Stimulated activated CD4-positive, alpha-beta T cell treated with anti-CD3 and anti-CD28 coated beads, Interleukin-15, amount 100 ng/mL, for 1 hour (primary cell): ENCODE results near the gene MAPK7.
"Not testable (repeated sequence)": the region's sequence is repeated elsewhere in the genome, so short reads cannot be mapped to it uniquely, and the experiment has no call there.

Experiments used
- DNase-seq, 2 donors: peaks; one replicate each; pipeline ENCODE4 v3.0.0-alpha.2; 2020; ENCODE audit warnings: low read depth in 1 of 2, low spot score in 1 of 2

Gene MAPK7

DNA sequence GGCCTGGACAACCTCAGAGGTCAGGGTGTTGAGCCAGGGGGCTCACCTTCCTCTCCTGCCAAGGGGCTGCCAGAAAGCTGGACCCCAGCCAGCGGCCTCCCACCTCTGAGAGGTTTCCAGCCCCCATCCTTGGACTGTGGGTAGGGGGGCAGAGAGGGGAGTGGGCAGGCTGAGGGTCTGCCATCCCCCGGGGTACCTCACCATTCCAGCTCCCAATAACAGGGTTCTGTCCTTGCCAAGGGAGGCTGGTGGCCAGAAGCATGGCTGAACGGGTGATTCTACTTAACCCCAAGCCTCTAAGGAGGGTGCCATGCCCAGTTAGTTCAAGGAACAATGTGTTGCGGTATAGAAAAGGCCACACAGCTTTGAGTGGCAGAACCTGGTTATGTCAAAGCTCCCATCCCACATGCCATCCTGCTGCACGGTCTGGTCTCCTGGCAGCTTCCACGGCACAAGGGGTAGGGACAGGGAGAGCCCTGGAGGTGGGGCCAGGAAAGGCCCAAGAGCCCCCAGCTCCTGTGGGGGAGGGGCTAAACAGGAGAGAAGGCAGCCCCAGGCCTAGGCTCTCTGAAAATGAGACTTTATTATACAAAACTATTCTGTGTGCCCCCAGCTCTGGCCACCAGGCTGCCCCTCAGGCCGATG, 35.6 kb upstream of the MAPK7 start:
- no peak for DNase-seq

GRCh38 chr17:19343256-19343630, 35.1 kb upstream of the MAPK7 start:
- DNase-seq, result no peak

GRCh38 chr17:19343671-19344151, 34.6 kb upstream of the MAPK7 start:
- DNase-seq, result no peak

- no peak for DNase-seq
These were observed 33.8 kb upstream of the MAPK7 start for GRCh38 chr17:19344311-19345066.

GRCh38 chr17:19345067-19345460, 33.2 kb upstream of the MAPK7 start:
- DNase-seq, result no peak

- DNase-seq, result no peak
These were observed 32.6 kb upstream of the MAPK7 start for GRCh38 chr17:19345486-19346350.

DNA sequence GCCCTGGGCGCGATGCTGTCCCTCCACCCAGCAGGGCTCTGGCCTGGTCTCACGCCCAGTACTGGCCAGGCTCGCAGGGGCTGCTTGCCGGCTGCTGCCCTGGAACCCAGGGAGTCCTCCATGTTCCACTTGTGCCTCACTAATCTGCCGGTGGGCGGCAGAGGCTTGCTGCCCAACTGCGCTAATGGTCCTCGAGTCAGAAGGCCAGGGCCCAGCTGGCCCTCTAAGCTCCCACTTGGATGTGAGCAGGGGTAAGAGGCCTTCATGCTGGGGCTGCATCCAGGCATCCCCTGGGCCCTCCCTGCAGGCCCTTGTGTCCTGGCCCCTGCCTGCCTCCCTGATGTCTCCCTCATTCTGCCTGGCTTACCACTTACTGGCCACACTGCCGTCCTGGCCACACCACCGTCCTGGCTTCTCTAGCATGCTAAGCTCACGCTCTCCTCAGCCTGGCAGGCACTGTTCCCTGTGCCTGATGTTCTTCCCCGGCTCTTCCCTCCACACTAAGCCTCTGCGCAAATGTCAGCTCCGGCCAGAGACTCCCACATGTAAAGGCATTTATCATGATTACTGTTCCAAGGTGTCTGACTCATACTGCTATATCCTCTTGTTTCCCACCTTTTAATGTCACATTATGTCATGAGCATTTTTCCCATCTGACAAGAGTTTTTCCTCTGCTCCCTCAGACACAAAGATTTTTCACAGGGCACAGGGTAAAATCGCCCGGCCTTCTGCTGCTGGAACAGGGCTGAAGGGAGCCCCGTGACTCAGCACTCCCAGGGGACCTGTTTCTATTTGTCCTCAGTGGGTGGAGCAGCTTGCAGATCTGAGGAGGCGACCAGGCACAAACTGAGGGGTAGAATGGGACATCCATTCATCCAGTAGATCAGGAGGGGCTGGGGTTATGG, 31.7 kb upstream of the MAPK7 start:
- DNase-seq, result no peak

DNA sequence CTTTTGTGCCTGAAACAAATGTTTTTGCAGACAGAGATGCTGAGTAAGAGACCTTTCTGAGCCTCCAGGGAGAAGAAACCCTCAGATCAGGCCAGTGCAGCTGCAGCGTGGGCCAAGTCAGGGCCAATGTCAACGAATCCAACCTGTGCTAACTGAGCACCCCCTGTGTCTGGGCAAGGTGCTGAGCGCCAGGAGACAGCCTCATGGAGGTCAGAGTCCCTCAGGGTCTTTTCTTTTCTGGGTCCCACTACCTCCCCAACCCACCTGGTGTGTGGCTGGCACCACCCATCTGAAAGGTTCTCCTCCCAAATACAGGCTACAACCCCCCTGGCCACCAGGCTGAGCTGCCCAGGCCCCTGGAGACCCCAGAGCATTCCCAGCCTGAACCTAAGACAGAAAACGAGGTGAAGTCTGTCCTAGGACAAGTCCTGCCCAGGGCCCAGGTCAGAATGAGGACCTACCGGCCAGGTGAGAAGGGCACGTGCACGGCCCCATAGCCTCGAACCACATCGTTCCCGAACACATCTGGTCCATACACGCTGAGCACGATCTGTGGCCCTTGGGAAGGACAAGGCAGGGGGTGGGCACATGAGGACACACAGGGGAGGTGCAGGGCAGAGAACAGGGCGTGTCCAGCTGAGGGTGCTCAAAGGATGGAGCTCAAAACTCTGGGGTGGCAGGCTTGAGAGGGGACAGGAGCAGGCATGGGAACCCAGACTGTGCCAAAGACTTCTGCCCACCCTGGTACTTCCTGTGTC, 30.8 kb upstream of the MAPK7 start:
- DNase-seq, result no peak

GRCh38 chr17:19348081-19348650, 30.1 kb upstream of the MAPK7 start:
- no peak for DNase-seq

DNA sequence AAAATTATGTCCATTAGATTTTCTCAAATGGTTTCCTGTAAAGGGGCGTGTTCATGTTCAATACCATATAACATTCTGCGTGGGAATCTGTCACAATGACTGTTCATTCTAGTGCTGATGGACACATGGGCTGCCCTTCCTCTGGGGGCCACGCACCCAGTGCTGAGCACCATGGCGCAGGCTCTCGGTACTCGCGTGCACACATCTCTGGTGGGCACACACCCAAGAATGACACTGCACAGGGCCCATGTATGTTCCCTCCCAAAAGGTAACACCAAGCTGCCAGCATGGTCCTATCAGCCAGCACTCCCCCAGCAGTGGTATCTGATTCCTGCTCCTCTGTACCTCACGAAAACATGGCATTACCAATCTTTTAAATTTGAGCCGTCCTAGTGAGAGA, 29.5 kb upstream of the MAPK7 start:
- DNase-seq, result no peak

- DNase-seq, result not testable (repeated sequence)
These were observed 24.9 kb upstream of the MAPK7 start for GRCh38 chr17:19353401-19353800.

DNA sequence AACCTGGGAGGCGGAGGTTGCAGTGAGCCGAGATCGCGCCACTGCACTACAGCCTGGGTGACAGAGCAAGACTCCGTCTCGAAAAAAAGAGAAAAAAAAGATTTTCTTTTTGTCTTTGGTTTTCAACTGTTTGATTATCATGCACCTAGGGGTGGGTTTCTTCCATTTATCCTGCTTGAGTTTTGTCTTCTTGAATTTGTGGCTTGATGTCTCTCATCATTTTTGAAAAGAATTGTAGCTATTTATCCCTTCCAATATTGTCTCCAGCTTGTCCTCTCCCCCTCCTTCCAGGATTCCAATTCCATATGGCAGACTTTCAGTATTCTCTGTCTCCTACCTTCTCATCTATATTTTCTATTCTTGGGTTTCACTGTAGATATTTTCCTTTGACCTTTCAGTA, 23.6 kb upstream of the MAPK7 start:
- DNase-seq, result no peak

DNA sequence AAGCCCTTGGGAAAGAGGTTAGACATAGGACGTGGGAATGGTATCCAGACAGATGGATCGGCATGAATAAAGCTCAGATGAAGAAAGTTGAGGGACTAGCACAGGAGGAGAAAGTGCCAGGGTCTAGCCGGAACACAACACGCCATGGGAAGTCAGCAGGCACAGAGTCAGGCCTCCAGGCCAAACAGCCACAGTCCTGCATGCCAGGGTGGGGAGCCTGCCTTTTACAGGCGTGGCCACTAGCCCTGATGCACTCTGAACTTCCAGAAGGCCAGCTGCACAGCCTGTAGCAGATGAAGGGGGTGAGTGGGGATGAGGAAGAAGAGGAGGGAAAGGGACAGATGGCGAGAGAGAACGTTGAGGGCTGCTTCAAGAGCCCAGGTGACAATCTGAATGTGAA, 20.9 kb upstream of the MAPK7 start:
- no peak for DNase-seq

DNA sequence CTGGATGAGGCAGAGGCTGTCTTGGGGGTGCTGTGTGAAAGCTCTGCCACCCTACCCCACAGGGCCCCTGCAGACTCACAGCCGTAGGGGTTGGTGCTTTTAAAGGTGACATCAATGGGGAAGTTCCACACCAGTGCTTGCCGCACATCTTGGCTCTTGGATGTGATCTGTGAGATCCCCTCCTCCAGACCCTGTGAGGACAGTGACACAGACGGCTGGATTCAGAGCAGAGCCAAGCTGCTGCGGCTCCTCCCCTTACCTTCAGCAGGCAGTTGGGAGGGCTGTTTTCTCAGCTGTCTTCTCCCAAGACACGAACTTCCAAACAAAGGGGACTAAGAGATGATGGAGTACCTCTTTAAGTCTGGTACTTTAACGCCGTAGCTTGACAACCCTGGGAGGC, 20.5 kb upstream of the MAPK7 start:
- no peak for DNase-seq

GRCh38 chr17:19359151-19359550, 19.1 kb upstream of the MAPK7 start:
- no peak for DNase-seq

GRCh38 chr17:19359856-19360255, 18.4 kb upstream of the MAPK7 start:
- DNase-seq, result no peak

- no peak for DNase-seq
These were observed 17.5 kb upstream of the MAPK7 start for GRCh38 chr17:19360772-19361171.

DNA sequence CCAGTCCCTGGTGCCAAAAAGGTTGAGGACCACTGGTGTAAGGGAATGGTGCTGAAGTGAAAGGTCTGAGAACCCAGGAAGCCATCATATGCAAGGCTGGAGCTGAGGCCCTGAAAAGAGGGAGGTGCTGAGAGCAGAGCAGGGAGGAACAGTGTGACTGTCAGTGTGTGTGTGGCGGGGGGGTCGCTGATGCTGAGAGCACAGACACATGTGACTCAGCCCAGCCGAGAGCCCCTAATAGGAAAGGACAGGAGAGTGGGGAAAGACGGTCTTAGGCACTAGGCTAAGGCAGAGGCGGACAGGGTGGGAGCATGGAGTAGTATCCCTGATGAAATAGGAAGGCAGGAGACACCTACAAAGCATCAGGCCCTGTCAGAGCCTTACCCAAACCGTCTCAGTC, 17.0 kb upstream of the MAPK7 start:
- DNase-seq, result no peak

- DNase-seq, result no peak
These were observed 16.4 kb upstream of the MAPK7 start for GRCh38 chr17:19361944-19362276.
